Fibroblast of pulmonary artery (primary cell): ENCODE results near the gene LRRC25.
A peak's percentile ranks its signal among the peaks of the same experiment; 100 is the strongest.
"Not testable (repeated sequence)": the region's sequence is repeated elsewhere in the genome, so short reads cannot be mapped to it uniquely, and the experiment has no call there.

ENCODE experiments used
- DNase-seq: peaks from one replicate; pipeline ENCODE4 v3.0.0-alpha.2; 2010; ENCODE audit warnings: low read depth
- H3K4me3 ChIP-seq: replicated peaks from 2 replicates; pipeline ENCODE4 v1.5.1; 2011; ENCODE audit warnings: low read depth, mild to moderate bottlenecking, control low read depth, low read length, moderate library complexity
- CTCF ChIP-seq: IDR thresholded peaks from 2 replicates; pipeline ENCODE4 v1.5.1; 2011; ENCODE audit warnings: mild to moderate bottlenecking, control low read depth, low read length, inconsistent platforms; ENCODE audit errors: missing control alignments

Gene LRRC25

GRCh38 chr19:18388100-18388959 is 9.1 kb downstream of the LRRC25 start:
- peak; percentile 62 for DNase-seq

GRCh38 chr19:18386543-18387271 is 10.7 kb downstream of the LRRC25 start:
- no peak for TF ChIP-seq CTCF
- peak overlapping the region; percentile 83 for H3K4me3 ChIP-seq
- DNase-seq: peak; percentile 58

More at GRCh38 chr19:18388100-18388959, 9.1 kb downstream of the LRRC25 start:
- peak overlapping the region; percentile 83 for H3K4me3 ChIP-seq
- peak; percentile 55 for TF ChIP-seq CTCF

- peak; percentile 94 for DNase-seq
- peak within 1 kb of the TSS; percentile 83 for H3K4me3 ChIP-seq
- TF ChIP-seq CTCF: peak; percentile 61
Measured at GRCh38 chr19:18385675-18386542, 11.5 kb downstream of the LRRC25 start, which contains the start of gene GDF15. GDF15 (plus strand) TSS chr19:18386158; CDS start chr19:18386190, 32 bp downstream.

- TF ChIP-seq CTCF: no peak
- DNase-seq: no peak
- H3K4me3 ChIP-seq: no peak overlapping the region
Measured at GRCh38 chr19:18385359-18385674, 12.1 kb downstream of the LRRC25 start.

- no peak for DNase-seq
- H3K4me3 ChIP-seq: no peak overlapping the region
- no peak for TF ChIP-seq CTCF
Measured at GRCh38 chr19:18384775-18385174, 12.6 kb downstream of the LRRC25 start.

GRCh38 chr19:18383622-18384021 is 13.8 kb downstream of the LRRC25 start:
- H3K4me3 ChIP-seq, DNase-seq: not testable (repeated sequence)

- DNase-seq: no peak
- no peak for TF ChIP-seq CTCF
- H3K4me3 ChIP-seq: no peak overlapping the region
Measured at GRCh38 chr19:18380843-18381242, 16.6 kb downstream of the LRRC25 start.
